Tracheal epithelial cell (primary cell): ENCODE results near the gene CHMP2B. TPM values are rescaled to one million over a fixed set of nuclear protein-coding genes. Genes with fewer than 3 reads are reported as not detected.

Experiments used
- total RNA-seq: library from RNA; depleted of rRNA; stranded (reverse); fragments of >200 nt; gene quantifications from 2 replicates; pipeline ENCODE4 v1.2.1, GENCODE V29; 2014

The CHMP2B gene, protein sequence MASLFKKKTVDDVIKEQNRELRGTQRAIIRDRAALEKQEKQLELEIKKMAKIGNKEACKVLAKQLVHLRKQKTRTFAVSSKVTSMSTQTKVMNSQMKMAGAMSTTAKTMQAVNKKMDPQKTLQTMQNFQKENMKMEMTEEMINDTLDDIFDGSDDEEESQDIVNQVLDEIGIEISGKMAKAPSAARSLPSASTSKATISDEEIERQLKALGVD
- 27.5 and 38.4 TPM in 2 replicates for total RNA-seq

DNA sequence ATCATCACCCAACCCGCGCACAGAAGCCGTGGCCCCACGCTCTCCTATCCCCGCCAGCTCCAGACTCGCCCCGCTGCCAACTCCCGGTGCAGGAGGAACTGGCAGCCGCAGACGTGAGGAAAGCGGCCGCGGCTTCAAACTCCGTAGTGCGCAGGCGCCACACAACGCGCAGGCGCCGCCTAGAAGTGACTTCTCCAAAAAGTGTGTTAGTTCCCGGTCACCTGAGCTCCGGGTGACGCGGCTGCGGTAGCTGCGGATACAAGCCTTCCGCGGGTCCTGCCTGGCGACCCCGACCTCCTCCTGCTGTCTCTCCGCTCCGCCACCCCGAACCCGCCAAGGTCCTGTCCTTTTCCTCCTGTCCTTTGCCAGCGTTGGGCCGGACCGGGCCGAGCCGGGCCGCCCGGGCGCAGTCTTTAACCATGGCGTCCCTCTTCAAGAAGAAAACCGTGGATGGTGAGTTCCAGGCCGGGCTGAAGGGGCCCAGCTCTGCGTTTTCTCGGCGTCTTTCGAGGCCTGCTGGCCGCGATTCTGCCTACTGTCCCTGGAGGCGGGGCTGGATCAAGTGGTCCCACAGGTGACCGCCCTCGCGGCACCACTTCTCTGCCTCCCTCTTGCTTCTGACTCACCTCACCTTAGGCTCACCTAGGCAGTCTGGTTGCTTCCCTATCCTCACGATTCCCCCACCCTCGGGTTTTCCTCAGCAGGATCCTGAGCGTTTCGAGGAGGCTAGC, at the start of gene CHMP2B:
Gene CHMP2B, plus strand, starts transcription at position 206 of the 731 bp plus-strand sequence. Its CDS starts 214 bp downstream, at position 420.

DNA sequence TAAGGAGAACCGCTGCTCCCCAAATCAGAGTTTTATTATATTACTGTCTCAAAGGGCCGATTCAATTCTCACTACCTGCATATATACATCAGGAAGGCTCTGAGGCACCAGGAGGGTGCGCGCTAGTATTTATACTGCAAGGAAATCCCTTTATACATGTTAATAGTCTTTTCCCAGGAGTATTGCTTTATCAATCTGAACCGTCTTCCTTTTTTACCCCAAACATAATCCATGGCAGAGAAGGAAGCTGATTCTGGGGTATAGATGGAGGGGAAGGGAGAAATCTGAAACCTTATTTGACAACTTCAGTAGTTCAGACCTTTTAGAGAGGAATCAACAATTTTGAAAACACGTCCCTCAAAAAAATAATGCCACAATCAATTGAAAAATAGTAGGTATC, 49.4 kb downstream of the CHMP2B start, which contains the start of gene POU1F1:
Gene POU1F1, minus strand, starts transcription at position 101 of the 400 bp plus-strand sequence. CDS start 122 bp downstream, outside the sequence.

Other genes with a start within 250 kb of the CHMP2B start
- gene VGLL3, start 236.2 kb upstream of the CHMP2B start, total RNA-seq: 1.7 and 35.2 TPM in 2 replicates
- gene POU1F1, start 49.3 kb downstream of the CHMP2B start, total RNA-seq: not detected in 2 replicates